Stimulated activated CD4-positive, alpha-beta T cell treated with anti-CD3 and anti-CD28 coated beads, TNF-alpha, amount 100 ng/mL, for 48 hours (primary cell): ENCODE measurements around the gene INSIG1.

Experiments used
- DNase-seq, 3 donors: peaks; one replicate each; pipeline ENCODE4 v3.0.0-alpha.2; 2020; ENCODE audit warnings: low read depth in 3 of 3

INSIG1 gene

GRCh38 chr7:155327590-155328320, 30.1 kb downstream of the INSIG1 start:
- DNase-seq = no peak

DNA sequence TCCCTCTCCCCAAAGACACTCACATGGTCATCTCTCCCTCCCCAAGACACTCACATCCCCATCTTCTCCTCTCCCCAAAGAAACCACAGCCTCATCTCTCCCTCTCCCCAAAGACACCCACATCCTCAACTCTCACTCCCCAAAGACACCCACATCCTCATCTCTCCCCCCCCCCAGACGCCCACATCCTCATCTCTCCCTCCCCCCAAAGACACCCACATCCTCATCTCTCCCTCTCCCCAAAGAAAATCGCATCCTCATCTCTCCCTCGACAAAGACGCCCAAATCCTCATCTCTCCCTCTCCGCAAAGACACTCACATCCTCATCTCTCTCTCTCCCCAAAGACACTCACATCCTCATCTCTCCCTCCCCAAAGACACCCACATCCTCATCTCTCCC, 31.5 kb downstream of the INSIG1 start:
- no peak for DNase-seq

DNA sequence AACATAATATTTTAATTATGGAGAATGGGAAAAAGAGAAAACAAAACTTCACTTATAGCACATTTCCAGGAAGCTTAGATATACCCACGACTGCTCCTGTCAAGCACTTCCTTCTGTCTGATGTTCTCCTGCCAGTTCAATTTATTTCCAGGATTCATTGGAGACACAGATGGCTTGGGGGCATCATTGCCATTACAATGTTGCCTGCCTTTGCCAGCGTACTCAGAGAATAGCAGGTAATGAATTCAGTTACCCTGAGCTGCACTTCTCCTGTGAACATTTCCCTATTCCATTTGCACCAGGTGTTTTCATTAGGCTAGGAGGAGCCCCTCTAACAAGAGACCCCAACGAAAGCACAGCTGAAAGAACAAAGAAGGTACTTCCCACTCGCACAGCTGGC, 33.7 kb downstream of the INSIG1 start:
- no peak for DNase-seq

DNA sequence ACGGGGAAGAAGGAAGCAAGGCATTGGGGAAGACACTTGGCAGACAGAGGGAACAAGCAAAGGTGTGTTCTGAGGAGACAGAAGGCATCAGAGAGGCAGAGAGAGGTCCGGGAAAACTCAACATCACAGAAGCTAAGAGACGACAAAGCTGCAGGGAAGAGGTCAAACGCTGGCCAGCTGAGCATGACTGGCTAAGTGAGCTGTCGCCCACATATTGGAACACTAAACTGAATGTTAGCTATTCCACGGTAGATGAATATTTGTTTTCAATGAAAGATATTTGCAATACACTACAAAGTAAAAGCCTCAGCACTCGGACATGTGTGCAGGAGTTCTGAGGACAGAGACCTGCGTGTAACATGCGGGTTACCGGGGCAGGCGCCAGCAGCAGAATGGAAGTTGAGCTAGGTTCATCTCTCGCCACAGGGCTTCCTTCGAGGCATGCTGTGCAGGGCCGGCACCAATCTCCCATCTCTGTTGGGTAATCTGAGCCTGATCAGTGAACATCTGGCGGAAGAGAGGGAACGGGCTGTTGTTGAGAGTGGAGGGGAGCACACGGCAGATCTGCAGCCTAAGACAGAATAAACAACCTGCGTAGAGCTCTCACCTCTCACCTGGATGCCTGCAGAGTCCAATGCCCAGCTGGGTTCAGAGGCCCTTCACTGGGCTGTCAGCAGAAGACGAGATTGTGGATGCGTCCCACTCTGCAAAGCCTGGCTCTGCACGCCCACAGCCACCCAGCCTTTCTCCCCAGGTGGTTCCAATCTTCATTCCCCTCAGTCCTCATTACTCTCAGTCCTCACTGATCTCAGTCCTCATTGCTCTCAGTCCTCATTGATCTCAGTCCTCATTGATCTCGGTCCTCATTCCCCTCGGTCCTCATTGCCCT, 35.9 kb downstream of the INSIG1 start:
- no peak for DNase-seq

DNA sequence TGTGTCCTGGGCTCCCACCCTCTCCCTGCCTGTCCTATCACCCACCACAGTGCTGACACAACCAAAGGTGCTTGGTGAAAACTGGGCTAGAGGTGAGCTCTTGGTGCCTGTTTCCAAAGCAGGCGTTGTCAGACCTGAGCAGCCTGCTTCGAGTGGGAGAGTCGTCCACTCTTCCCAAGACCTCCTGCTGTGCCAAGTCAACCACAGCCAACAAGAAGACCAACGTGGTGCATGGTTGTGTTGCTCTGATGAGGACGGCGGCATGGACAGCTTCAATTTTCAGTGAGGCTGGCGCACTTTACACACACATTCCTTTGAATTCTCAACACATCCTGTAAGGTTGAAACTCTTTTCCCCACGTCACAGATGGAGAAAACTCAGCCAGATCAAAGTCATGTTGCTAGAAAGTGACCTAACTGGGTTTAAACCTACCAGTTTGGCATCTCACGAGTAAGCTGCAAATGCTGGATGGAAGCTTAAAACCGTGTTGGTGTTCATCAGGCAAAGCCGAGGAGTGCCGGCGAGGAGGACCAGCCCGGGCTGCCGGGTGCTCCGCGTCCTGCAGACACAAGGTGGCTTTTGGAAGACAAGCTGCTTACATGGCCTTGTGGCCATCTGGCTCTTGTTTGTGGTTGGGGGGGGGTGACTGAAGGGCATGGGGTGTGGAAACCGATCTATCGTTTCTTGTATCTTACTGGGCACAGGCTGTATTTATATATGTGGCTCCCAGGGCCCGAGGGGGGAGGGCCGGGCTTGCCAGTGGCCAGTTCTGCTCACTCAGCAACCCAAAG, 39.3 kb downstream of the INSIG1 start:
- no peak for DNase-seq

GRCh38 chr7:155337946-155338631, 40.4 kb downstream of the INSIG1 start:
- no peak for DNase-seq

GRCh38 chr7:155338632-155339320, 41.1 kb downstream of the INSIG1 start:
- DNase-seq = no peak

DNA sequence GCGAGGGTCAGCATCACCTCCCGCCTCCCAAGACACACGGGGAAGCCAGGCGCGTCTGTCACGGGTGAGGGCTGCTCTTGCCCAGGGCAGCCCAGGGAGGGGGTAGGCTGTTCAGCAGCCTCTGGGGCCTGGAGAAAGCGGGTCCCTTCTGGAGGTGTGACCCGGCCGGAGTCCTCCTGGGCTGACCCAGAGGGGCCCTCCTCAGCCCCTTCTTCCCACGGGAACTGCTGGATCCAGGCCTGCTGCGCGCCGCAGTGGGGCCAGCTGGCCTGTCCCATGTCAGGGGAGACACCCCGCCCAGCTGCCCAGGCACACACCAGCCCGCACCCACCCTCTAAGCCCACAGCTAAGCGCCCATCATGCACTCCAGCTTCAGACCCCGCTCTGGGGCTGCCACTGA, 41.8 kb downstream of the INSIG1 start:
- no peak for DNase-seq

GRCh38 chr7:155340071-155340531, 42.4 kb downstream of the INSIG1 start:
- no peak for DNase-seq

DNA sequence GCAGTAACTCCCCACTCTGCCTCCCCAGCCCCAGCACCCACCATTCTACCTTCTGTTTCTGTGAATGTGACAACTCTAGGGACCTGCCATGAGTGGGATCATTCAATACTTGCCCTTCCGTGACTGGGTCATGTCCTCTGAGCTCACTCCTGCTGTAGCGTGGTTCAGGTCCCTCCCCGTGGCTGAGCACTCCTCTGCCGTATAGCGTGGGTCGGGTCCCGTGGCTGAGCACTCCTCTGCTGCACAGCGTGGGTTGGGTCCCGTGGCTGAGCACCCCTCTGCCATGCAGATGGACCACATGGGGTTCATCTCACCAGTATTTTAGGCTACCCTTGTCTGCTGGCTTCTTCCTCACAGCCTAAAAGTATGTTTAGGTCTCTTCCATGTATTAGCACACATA, 43.0 kb downstream of the INSIG1 start:
- DNase-seq = no peak

DNA sequence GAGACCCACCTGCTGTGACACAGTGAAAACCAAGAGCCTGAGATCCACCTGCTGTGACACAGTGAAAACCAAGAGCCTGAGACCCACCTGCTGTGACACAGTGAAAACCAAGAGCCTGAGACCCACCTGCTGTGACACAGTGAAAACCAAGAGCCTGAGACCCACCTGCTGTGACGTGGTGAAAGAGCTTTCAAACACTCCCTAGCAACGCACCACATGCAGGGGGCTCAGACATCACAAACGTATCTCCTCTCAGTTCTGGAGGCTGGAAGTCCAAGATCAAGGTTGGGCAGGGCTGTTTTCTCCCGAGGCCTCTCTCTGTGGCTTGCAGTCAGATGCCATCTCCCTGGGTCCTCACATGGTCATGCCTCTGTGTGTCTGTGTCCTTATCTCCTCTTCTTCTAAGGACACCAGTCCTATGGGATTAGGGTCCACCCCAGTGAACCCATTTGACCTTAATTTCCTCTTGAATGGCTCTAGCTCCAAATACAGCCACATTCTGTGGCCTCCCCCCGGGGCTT, 43.8 kb downstream of the INSIG1 start:
- DNase-seq = no peak

GRCh38 chr7:155342313-155342712, 44.6 kb downstream of the INSIG1 start:
- no peak for DNase-seq

GRCh38 chr7:155343150-155343549, 45.5 kb downstream of the INSIG1 start:
- no peak for DNase-seq

- DNase-seq = no peak
Measured at GRCh38 chr7:155343661-155344121, 46.0 kb downstream of the INSIG1 start.

GRCh38 chr7:155344270-155344617, 46.6 kb downstream of the INSIG1 start:
- DNase-seq = no peak

GRCh38 chr7:155344618-155345433, 47.1 kb downstream of the INSIG1 start:
- peak; percentile 68 to 73 (median 69) for DNase-seq

DNA sequence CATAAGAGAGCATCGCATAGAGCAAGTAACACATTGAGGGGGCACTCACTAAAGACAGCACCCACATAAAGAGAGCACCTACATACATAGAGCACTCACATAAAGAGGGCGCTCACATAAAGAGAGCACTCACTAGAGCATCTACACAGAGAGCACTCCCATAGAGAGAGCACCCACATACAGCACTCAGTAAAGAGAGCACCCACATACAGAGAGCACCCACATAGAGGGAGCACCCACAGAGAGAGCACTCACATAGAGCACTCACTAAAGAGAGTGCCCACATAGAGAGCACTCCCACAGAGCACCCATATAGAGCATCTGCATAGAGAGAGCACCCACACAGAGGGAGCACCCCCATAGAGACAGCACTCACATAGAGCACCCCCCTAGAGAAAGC, 47.8 kb downstream of the INSIG1 start:
- no peak for DNase-seq

- DNase-seq = no peak
Measured at GRCh38 chr7:155346285-155346684, 48.6 kb downstream of the INSIG1 start.

DNA sequence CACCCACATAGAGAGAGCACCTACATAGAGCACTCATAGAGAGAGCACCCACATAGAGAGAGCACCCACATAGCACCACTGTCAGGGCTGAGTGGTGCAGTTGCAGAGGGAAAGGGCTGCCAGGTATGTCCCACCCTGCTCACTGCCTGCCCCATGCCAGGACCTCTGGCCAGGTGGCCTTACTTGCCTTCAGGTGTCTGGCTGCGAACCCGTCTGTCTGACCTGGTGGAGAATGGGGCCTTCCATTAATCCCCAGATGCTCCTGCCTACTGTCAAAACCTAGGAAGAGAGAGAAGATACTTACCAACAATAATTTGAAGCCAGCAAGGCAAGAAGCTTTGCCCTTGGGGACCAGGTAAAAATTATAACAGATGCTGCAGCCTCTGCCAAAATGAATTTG, 51.1 kb downstream of the INSIG1 start:
- no peak for DNase-seq
